Chondrocyte (in vitro differentiated cells): ENCODE results near the gene IDH1. TPM values are rescaled to one million over a fixed set of nuclear protein-coding genes. Genes with fewer than 3 reads are reported as not detected.

Experiments used
- DNase-seq: peaks from one replicate; pipeline ENCODE4 v3.0.0; 2021; ENCODE audit warnings: mixed read lengths, low spot score
- H3K27ac Mint-ChIP-seq: one replicate; pipeline ENCODE4 v1.8.0; 2021; ENCODE audit warnings: mild to moderate bottlenecking, moderate library complexity, mixed read lengths; ENCODE audit not compliant: unreplicated experiment
- H3K27me3 Mint-ChIP-seq: 2 replicates; pipeline ENCODE4 v1.8.0; 2021; ENCODE audit warnings: low read depth, mixed read lengths
- H3K36me3 Mint-ChIP-seq: 2 replicates; pipeline ENCODE4 v1.8.0; 2021; ENCODE audit warnings: low read depth, mixed read lengths
- H3K4me1 Mint-ChIP-seq: 2 replicates; pipeline ENCODE4 v1.8.0; 2021; ENCODE audit warnings: low read depth, mild to moderate bottlenecking, mixed read lengths
- H3K4me3 Mint-ChIP-seq: one replicate; pipeline ENCODE4 v1.8.0; 2021; ENCODE audit warnings: mild to moderate bottlenecking, moderate library complexity, mixed read lengths; ENCODE audit not compliant: unreplicated experiment
- H3K9me3 Mint-ChIP-seq: 2 replicates; pipeline ENCODE4 v1.8.0; 2021; ENCODE audit warnings: low read depth, mixed read lengths
- total RNA-seq: library from RNA; stranded (reverse); gene quantifications from 3 replicates; pipeline ENCODE4 v1.2.1, GENCODE V29; 2021
- TF ChIP-seq, protein P1 (sequence below): fragments of 200-600 bp; sonication (generic); IDR thresholded peaks from 2 replicates; pipeline ENCODE4 v1.5.0; 2021; ENCODE audit warnings: antibody characterized with exemption, mild to moderate bottlenecking, moderate library complexity

Gene IDH1
- total RNA-seq, 1 donor from 2014 or later = 78.2 TPM

DNA sequence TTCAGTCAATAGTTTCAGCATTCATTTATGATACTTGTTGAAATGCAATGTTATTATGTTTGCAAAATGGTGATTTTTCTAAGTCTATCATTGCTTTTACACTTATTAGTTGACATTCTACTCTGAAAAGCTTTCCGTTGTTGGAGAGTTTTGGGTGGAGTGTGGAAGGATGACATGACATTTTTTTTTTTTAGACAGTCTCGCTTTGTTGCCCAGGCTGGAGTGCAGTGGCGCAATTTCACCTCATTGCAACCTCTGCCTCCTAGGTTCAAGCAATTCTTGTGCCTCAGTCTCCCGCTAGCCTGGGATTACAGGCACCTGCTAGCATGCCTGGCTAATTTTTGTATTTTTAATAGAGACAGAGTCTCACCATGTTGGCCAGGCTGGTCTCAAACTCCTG is 41.0 kb upstream of the IDH1 start:
- H3K27ac Mint-ChIP-seq = no peak overlapping the region
- peaks cover 5% of the 10 kb centered on the region for H3K9me3 Mint-ChIP-seq
- DNase-seq = no peak
- no peak overlapping the region for H3K4me3 Mint-ChIP-seq
- TF ChIP-seq, protein P1, sequence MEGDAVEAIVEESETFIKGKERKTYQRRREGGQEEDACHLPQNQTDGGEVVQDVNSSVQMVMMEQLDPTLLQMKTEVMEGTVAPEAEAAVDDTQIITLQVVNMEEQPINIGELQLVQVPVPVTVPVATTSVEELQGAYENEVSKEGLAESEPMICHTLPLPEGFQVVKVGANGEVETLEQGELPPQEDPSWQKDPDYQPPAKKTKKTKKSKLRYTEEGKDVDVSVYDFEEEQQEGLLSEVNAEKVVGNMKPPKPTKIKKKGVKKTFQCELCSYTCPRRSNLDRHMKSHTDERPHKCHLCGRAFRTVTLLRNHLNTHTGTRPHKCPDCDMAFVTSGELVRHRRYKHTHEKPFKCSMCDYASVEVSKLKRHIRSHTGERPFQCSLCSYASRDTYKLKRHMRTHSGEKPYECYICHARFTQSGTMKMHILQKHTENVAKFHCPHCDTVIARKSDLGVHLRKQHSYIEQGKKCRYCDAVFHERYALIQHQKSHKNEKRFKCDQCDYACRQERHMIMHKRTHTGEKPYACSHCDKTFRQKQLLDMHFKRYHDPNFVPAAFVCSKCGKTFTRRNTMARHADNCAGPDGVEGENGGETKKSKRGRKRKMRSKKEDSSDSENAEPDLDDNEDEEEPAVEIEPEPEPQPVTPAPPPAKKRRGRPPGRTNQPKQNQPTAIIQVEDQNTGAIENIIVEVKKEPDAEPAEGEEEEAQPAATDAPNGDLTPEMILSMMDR = no peak
- no peaks in the 10 kb centered on the region for H3K27me3 Mint-ChIP-seq
- peaks cover 41% of the 10 kb centered on the region for H3K36me3 Mint-ChIP-seq
- H3K4me1 Mint-ChIP-seq = peaks cover 9% of the 10 kb centered on the region

DNA sequence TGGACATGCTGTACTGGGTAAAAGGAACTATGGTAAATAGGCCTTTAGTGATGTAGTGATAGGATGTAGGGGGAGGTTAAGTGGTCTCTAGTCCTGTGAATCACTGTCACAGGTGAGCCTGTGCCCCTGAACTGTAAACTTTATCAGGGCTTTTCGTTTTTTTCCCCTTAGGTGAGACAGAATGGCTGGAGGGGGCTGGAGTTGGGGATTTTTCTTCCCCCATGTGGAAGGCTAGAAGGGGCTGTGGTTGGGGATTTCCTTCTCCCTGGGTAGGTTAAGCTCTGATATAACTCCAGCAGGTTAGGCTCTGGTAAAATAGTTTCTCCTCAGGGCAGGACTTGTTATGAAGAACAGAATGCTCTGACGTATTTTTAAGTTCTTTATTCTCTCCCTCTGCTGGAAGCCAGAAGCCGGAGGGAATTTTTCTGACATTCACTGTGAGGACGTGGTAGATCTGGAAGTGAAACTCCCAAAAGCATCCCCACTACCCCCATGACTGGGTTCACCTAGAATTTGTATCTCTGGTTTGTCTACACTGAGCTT is 39.7 kb upstream of the IDH1 start:
- Mint-ChIP-seq H3K27ac (no peak overlapping the region), H3K4me3 (no peak overlapping the region), H3K36me3 (peaks cover 44% of the 10 kb centered on the region)

DNA sequence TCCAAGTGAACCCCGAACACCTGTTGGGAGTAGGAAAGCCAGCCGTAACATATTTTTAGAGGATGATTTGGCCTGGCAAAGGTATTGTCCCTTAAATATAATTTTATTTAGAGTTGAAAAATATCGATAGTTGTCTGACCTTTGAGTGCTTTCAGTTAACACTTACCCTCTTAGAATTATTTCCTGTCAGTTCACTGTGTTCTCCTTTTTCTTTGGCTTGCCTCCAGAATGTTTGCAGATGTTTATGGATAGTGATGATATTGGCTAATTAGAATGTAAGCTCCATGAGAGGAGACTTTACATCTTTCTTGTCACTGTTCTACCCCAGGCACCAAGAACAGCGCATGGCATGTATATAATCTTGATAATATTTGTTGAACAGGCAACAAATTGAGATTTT is 31.0 kb upstream of the IDH1 start:
- TF ChIP-seq, protein P1 = no peak
- Mint-ChIP-seq H3K9me3 (peaks cover 9% of the 10 kb centered on the region), H3K4me3 (no peak overlapping the region), H3K4me1 (peaks cover 3% of the 10 kb centered on the region), H3K36me3 (peaks cover 29% of the 10 kb centered on the region), H3K27me3 (no peaks in the 10 kb centered on the region), H3K27ac (no peak overlapping the region)
- no peak for DNase-seq

More for the DNA sequence above, 39.7 kb upstream of the IDH1 start:
- TF ChIP-seq, protein P1 = no peak
- peaks cover 14% of the 10 kb centered on the region for H3K9me3 Mint-ChIP-seq
- H3K4me1 Mint-ChIP-seq = peaks cover 9% of the 10 kb centered on the region
- DNase-seq = no peak
- no peaks in the 10 kb centered on the region for H3K27me3 Mint-ChIP-seq

DNA sequence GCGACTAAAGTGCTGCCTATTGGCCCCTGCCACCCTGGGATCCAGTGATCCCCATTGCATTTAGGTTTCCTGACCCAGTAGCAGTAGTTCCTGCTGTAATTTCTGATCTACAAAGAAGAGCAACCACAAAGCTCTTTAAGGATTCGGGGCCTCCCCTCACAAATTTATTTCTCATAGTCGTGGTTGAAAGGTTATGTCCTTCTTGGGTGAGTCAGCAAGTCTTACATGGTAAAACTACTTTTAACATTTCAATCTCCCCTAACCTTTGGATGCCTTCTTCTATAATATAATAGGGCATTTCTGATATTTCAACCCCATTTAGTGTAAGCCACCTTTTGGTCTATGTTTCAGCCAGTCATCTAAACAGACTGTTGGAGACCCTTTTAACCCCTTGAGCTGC is 26.1 kb upstream of the IDH1 start:
- Mint-ChIP-seq H3K27me3 (no peaks in the 10 kb centered on the region), H3K36me3 (peaks cover 41% of the 10 kb centered on the region), H3K4me3 (no peak overlapping the region), H3K9me3 (peaks cover 9% of the 10 kb centered on the region), H3K4me1 (peaks cover 6% of the 10 kb centered on the region), H3K27ac (no peak overlapping the region)
- DNase-seq = no peak
- TF ChIP-seq, protein P1 = no peak

DNA sequence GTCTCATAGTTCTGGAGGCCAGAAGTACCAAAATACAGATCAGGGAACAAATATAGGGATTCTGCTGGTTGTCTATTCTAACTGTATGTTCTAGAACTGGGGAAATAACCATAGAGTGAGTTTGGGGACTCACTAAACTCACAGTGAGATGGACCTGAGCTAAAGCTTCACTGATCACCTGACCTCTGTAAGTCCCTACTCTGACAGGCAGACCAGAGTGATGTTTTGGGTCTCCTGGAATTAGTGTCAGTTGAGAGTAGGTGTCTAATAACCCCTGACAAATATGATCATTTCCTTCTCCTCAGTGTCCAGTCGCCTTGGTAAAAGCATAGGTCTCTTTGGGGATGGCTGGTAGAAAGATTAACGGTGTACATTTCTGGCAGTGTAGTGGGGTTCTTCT is 25.4 kb upstream of the IDH1 start:
- Mint-ChIP-seq H3K27ac (no peak overlapping the region), H3K27me3 (no peaks in the 10 kb centered on the region), H3K9me3 (peaks cover 9% of the 10 kb centered on the region), H3K36me3 (peaks cover 45% of the 10 kb centered on the region), H3K4me1 (peaks cover 7% of the 10 kb centered on the region), H3K4me3 (no peak overlapping the region)
- no peak for DNase-seq
- TF ChIP-seq, protein P1 = no peak
